Large intestine (tissue), 3 donors: Measurements from ENCODE around the gene MATCAP1. TPM values are rescaled to one million over a fixed set of nuclear protein-coding genes. Genes with fewer than 3 reads are reported as not detected.
A peak's percentile ranks its signal among the peaks of the same experiment; 100 is the strongest.

Experiments
- DNase-seq, 2 donors: peaks; one replicate each; pipeline versions ENCODE4 v3.0.0 to v3.0.0-alpha.2; 2013
- H3K27ac ChIP-seq: one replicate; pipeline ENCODE4 v1.5.1; 2013; ENCODE audit warnings: low read length
- H3K27me3 ChIP-seq: 2 replicates; pipeline ENCODE4 v1.6.1; 2013; ENCODE audit warnings: low read length; ENCODE audit not compliant: control insufficient read depth, insufficient read depth
- H3K36me3 ChIP-seq: 2 replicates; pipeline ENCODE4 v1.6.1; 2013; ENCODE audit warnings: low read length; ENCODE audit not compliant: control insufficient read depth, insufficient read depth
- H3K4me1 ChIP-seq: one replicate; pipeline ENCODE4 v1.6.1; 2013; ENCODE audit warnings: low read length; ENCODE audit not compliant: control insufficient read depth, insufficient read depth
- H3K4me3 ChIP-seq: one replicate; pipeline ENCODE4 v1.5.1; 2013; ENCODE audit warnings: low read length
- H3K9me3 ChIP-seq: one replicate; pipeline ENCODE4 v1.6.1; 2013; ENCODE audit warnings: mild to moderate bottlenecking, low read depth, low read length, moderate library complexity; ENCODE audit not compliant: control insufficient read depth
- WGBS: methylation state at CpG from one replicate; pipeline ENCODE4 v1.1.5; 2013; ENCODE audit warnings: low lambda C conversion rate; ENCODE audit not compliant: insufficient coverage; 5-methylcytosine and 5-hydroxymethylcytosine counted together
- polyA plus RNA-seq: library from polyadenylated mRNA; unstranded; fragments of 120-200 nt; gene quantifications from one replicate; pipeline ENCODE4 v1.2.1, GENCODE V29; 2013

The MATCAP1 gene
- polyA plus RNA-seq, 1 donor = 29.2 TPM

DNA sequence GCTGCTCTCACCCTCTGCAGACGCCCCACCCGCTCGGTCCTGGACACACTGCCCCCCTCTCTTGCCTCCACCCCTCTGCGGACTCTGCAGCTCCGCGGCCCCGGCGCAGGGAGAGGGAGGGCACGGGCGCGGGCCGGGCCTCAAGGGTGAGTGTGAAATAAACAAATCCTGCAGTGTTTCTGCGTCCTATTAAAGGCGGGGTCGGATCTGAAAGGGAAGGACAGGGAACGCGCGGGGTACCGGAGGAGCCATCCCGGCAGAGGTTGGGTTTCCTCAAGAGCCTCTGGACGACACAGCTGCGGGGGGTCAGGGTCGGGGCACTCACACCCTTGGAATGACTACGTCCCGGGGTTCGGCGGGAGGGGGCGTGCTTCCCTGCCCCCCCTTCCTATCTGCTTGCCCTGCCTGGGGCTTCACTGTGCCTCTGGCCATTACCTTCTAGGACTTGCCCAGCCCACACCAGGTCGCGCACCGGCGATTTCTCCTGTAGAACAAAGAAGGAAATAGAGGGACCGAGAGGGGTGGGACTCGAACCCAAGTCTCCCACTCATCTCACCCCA is 19.7 kb downstream of the MATCAP1 start:
- Histone ChIP-seq H3K9me3 (peaks cover 23% of the 10 kb centered on the region), H3K4me1 (peaks cover 43% of the 10 kb centered on the region), H3K4me3 (peak overlapping the region; percentile 10), H3K36me3 (no peaks in the 10 kb centered on the region), H3K27me3 (peaks cover 91% of the 10 kb centered on the region), H3K27ac (no peak overlapping the region)
- no peak for DNase-seq
- WGBS = no CpG with 5 or more reads among the region's 34 CpGs

DNA sequence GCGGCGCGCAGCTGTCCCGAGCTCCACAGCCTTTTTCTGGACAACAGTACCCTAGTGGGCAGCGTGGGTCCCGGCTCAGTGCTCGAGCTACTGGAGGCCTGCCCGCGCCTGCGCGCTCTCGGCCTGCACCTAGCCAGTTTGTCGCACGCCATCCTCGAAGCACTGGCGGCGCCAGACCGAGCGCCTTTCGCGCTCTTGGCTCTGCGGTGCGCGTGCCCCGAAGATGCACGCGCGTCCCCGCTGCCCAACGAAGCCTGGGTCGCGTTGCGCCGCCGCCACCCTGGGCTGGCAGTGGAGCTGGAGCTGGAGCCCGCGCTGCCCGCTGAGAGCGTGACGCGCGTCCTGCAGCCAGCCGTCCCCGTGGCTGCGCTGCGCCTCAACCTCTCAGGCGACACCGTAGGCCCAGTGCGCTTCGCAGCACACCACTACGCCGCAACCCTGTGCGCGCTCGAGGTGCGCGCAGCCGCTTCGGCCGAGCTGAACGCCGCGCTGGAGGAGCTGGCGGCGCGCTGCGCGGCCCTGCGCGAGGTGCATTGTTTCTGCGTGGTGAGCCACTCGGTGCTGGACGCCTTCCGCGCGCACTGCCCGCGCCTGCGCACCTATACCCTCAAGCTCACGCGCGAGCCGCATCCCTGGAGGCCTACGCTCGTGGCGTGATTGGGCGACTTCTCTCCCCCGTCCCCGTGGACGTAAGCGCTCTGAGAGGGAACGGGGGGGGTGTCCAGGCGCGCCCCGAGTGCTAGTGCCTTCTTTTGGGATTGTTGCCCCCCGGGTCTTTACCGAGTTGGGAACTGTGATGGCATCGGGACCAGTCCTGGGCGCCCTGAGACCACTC is 20.4 kb downstream of the MATCAP1 start:
- H3K9me3 ChIP-seq = peaks cover 23% of the 10 kb centered on the region
- H3K27me3 ChIP-seq = peaks cover 88% of the 10 kb centered on the region
- no peaks in the 10 kb centered on the region for H3K36me3 ChIP-seq
- WGBS = no CpG with 5 or more reads among the region's 99 CpGs
- H3K27ac ChIP-seq = no peak overlapping the region
- H3K4me1 ChIP-seq = peaks cover 45% of the 10 kb centered on the region
- DNase-seq = peak in 1 of 2 donors; percentile 66
- peak overlapping the region; percentile 10 for H3K4me3 ChIP-seq

DNA sequence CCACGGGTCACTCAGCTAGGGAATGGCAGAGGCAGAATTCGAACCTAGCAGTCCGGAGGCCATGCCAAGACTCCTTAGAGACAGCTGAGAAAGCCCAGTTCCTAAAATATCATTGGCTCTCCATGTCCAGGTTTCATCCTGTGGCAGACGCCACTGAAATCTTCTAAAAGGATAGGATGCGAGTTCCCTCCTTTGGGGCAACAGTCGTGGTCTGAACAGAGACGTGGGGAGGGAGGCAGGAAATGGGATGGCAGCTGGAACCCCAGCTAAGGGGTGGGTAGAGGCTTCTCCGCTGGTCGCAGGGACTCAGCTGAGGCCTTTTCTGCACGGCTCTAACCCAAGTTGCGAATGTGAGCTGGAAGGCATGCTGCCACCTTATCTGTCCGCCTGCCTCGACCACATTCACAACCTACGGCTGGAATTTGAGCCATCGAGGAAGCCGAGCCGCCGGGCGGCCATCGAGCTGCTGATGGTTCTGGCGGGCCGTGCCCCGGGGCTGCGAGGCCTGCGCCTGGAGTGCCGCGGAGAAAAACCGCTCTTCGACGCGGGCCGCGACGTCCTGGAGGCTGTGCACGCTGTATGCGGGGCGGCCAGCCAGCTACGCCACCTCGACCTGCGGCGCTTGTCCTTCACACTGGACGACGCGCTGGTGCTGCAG is 21.1 kb downstream of the MATCAP1 start:
- peaks cover 45% of the 10 kb centered on the region for H3K4me1 ChIP-seq

DNA sequence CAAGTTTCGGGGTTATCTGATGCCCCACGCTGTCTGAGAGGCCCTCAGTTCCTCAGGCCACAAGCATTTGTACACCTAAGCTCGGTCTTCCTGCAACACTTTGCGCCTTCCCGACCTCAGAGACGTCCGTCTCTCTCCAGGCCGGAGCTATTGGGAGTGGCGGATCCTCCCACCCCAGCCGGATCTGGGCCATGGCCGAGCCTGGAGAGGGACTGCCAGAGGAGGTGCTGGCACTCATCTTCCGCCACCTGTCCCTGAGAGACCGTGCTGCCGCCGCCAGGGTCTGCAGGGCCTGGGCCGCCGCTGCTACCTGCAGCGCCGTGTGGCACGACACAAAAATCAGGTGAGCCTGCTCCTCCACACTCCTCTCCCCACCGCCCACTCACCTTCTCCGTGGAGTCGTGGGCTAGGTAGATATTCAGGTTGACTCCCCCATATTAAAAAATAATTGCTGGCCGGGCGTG is 22.1 kb downstream of the MATCAP1 start:
- no peak for DNase-seq
- peaks cover 45% of the 10 kb centered on the region for H3K4me1 ChIP-seq
- no CpG with 5 or more reads among the region's 25 CpGs for WGBS
- no peak overlapping the region for H3K27ac ChIP-seq
- no peak overlapping the region for H3K4me3 ChIP-seq
- peaks cover 23% of the 10 kb centered on the region for H3K9me3 ChIP-seq
- H3K27me3 ChIP-seq = peaks cover 84% of the 10 kb centered on the region
- H3K36me3 ChIP-seq = no peaks in the 10 kb centered on the region

More for the DNA sequence above, 21.1 kb downstream of the MATCAP1 start:
- no CpG with 5 or more reads among the region's 44 CpGs for WGBS
- H3K27ac ChIP-seq = no peak overlapping the region
- H3K4me3 ChIP-seq = no peak overlapping the region
- peaks cover 23% of the 10 kb centered on the region for H3K9me3 ChIP-seq
- H3K27me3 ChIP-seq = peaks cover 85% of the 10 kb centered on the region
- DNase-seq = no peak
- H3K36me3 ChIP-seq = no peaks in the 10 kb centered on the region

DNA sequence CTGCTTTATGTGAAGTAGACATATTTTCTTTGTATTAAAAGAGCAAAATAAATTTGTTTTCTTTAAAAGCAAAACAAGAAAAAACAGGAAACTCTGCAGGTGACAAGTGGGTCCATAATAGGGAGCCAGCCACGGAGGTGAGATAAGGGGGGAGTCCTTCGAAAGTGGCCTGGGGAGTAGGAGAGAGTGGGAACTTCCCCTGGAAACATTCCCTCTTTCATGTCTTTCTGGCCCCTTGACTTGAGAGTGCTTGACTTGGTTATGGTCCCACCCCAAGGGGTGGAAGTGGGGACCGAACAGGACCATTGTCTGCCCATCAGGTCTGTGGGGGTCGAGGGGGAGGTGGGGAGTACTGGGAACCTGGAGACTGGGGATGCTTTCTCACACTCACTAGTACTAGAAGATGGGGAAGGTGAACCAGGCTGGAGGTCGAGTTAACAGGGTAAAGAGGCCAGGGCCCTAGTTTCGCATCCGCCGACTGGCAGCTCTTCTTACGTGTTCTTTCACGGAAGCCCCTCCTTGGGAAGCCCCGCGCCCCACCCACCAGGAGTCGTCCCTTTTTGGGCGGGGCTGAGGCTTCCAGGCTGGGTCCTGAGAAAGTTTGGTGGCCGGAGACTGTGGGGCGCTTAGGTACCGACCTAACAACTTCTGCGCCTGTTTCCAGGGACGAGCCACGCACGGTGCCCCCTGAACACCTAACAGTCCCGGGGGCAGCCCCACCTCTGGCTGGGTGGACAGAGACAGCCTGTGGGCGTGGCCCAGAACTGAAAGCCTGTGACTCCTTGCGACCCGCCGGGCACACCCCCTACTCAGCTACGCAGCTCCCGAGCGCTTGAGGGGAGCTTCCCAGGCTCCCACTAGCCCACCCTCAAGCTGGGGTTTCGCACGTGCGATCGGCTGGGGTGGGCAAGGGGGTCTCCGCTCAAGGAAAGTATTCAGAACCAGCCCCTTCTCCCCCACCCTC is 24.8 kb downstream of the MATCAP1 start:
- peak in 1 of 2 donors; percentile 65 for DNase-seq
- peaks cover 84% of the 10 kb centered on the region for H3K27me3 ChIP-seq
- H3K4me3 ChIP-seq = peak overlapping the region; percentile 98
- H3K9me3 ChIP-seq = peaks cover 17% of the 10 kb centered on the region
- WGBS = no CpG with 5 or more reads among the region's 34 CpGs
- H3K4me1 ChIP-seq = peaks cover 39% of the 10 kb centered on the region
- H3K36me3 ChIP-seq = no peaks in the 10 kb centered on the region
- H3K27ac ChIP-seq = peak overlapping the region; percentile 16

DNA sequence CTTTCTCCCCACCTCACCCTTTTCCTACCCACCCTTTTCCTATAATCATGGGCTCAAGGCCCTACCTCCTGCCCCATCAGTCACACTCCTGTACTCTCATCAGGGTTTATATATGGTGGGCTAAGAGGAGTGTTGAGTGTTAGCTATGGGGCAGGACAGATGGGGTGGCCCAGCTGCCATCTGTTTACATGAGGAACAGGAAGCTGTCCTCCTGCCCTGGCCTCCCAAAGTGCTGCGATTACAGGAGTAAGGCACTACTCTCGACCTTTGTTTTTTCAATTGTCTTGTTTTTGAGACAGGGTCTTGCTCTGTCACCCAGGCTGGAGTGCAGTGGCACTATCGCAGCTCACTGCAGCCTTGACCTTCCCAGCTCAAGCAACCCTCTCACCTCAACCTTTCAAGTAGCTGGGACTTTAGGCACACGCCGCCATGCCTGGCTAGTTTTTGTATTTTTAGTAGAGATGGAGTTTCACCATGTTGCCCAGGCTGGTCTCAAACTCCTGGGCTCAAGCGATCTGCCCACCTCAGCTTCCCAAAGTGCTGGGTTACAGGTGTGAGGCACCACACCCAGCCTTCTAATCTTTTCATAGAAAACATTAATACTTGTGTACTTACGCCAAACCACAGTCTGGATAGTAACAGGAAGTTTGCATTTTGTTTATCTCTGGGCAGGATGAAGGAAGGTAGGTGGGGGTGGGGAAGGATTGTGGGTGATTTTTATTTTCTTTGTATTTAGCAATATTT is 25.7 kb downstream of the MATCAP1 start:
- no CpG with 5 or more reads among the region's 7 CpGs for WGBS
- Histone ChIP-seq H3K9me3 (peaks cover 12% of the 10 kb centered on the region), H3K36me3 (no peaks in the 10 kb centered on the region), H3K4me1 (peaks cover 34% of the 10 kb centered on the region), H3K27me3 (peaks cover 81% of the 10 kb centered on the region), H3K4me3 (no peak overlapping the region), H3K27ac (no peak overlapping the region)
- DNase-seq = no peak

DNA sequence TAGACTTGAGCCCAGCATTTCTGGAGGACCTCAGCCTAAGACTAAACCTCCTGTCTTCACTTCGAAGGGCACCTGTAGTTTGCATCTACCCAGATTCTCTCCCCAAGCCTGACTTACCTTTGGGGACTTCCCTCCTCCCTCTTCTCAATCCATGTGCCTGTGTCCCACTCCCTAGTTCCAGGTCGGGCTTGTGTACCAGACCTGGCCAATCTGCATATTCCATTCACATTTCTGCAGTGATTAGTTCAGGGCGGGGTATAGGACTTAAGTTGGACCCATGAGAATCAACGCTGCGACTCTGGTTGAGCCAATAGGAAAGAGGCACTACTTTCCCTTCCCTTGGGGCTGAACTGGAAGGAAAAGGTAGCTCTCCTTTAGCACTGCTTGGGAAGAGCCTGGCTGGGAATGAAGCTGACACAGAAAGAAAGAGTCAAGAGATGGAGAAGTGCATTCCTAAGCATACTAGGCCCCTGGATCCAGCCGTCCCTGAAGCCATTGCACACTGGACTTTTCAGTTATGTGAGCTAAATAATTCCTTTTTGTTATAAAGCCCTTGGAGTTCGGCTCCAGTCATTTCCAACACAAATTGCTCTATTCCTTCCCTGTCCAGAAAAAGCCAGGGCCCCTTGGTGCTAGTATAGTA is 26.5 kb downstream of the MATCAP1 start:
- no peak overlapping the region for H3K27ac ChIP-seq
- H3K36me3 ChIP-seq = no peaks in the 10 kb centered on the region
- DNase-seq = no peak
- H3K27me3 ChIP-seq = peaks cover 79% of the 10 kb centered on the region
- WGBS = no CpG with 5 or more reads among the region's 7 CpGs
- peaks cover 29% of the 10 kb centered on the region for H3K4me1 ChIP-seq
- no peak overlapping the region for H3K4me3 ChIP-seq
- H3K9me3 ChIP-seq = peaks cover 7% of the 10 kb centered on the region

DNA sequence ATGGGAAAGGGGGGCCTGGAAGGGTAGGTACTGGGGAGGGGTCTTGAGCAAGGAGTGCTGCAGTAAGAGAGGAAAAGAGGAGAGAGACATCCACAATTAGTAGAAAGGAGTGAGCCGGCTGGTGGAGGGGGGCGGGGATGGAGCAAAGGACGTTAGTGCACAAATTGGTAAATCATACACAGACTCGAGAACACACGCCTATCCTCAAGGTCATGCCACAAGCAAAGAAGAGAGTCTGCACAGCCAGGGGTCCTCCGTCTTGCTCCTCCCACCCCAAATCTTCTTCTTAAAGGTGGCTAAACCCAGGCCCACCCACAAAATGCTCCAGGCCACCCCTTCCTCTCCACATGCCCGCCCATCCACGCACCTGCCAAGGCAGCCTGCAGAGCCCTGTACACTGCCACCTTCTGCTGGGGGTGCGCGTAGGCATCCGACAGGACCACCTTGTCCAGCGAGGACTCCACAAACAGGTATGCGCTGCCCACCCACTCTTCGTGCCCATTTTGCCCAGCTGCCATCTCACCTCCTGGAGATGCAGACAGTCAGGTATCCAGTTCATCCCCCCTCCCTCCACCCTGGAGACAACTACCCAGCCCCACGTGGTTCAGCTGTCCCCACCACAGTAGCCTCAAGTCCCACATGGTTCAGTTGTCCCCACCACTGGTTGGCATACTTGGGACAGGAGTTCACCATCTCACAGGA is 27.5 kb downstream of the MATCAP1 start:
- Histone ChIP-seq H3K4me3 (no peak overlapping the region), H3K4me1 (peaks cover 23% of the 10 kb centered on the region), H3K27ac (no peak overlapping the region), H3K27me3 (peaks cover 78% of the 10 kb centered on the region), H3K9me3 (peaks cover 4% of the 10 kb centered on the region), H3K36me3 (no peaks in the 10 kb centered on the region)
- peak in 1 of 2 donors; percentile 40 for DNase-seq
- 0% methylated on average over 3 of the region's 15 CpGs for WGBS
